ENCODE measurements around the gene NTN1.

- TF ChIP-seq, protein P1, sequence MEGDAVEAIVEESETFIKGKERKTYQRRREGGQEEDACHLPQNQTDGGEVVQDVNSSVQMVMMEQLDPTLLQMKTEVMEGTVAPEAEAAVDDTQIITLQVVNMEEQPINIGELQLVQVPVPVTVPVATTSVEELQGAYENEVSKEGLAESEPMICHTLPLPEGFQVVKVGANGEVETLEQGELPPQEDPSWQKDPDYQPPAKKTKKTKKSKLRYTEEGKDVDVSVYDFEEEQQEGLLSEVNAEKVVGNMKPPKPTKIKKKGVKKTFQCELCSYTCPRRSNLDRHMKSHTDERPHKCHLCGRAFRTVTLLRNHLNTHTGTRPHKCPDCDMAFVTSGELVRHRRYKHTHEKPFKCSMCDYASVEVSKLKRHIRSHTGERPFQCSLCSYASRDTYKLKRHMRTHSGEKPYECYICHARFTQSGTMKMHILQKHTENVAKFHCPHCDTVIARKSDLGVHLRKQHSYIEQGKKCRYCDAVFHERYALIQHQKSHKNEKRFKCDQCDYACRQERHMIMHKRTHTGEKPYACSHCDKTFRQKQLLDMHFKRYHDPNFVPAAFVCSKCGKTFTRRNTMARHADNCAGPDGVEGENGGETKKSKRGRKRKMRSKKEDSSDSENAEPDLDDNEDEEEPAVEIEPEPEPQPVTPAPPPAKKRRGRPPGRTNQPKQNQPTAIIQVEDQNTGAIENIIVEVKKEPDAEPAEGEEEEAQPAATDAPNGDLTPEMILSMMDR (IDR thresholded peaks at IDR 0.05): no peak
- TF ChIP-seq EZH2 (IDR thresholded peaks at IDR 0.05) (no peak), EZH2phosphoT487 (IDR thresholded peaks at IDR 0.05) (no peak)
Observed at GRCh38 chr17:9037736-9038135, 16.4 kb downstream of the NTN1 start.
